Measurements from ENCODE around the gene TRPM3.

- TF ChIP-seq, protein P1, sequence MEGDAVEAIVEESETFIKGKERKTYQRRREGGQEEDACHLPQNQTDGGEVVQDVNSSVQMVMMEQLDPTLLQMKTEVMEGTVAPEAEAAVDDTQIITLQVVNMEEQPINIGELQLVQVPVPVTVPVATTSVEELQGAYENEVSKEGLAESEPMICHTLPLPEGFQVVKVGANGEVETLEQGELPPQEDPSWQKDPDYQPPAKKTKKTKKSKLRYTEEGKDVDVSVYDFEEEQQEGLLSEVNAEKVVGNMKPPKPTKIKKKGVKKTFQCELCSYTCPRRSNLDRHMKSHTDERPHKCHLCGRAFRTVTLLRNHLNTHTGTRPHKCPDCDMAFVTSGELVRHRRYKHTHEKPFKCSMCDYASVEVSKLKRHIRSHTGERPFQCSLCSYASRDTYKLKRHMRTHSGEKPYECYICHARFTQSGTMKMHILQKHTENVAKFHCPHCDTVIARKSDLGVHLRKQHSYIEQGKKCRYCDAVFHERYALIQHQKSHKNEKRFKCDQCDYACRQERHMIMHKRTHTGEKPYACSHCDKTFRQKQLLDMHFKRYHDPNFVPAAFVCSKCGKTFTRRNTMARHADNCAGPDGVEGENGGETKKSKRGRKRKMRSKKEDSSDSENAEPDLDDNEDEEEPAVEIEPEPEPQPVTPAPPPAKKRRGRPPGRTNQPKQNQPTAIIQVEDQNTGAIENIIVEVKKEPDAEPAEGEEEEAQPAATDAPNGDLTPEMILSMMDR (IDR thresholded peaks at IDR 0.05): no peak
- TF ChIP-seq EP300 (IDR thresholded peaks at IDR 0.05): no peak
- no peak for TF ChIP-seq POLR2A (IDR thresholded peaks at IDR 0.05)
Observed at GRCh38 chr9:70921136-70921535, 200.3 kb downstream of the TRPM3 start.
